ENCODE measurements around the gene ZBTB12. TPM values are rescaled to one million over a fixed set of nuclear protein-coding genes. Genes with fewer than 3 reads are reported as not detected.
"Not testable (repeated sequence)": the region's sequence is repeated elsewhere in the genome, so short reads cannot be mapped to it uniquely, and the experiment has no call there.

The ZBTB12 gene
- total and polyA plus RNA-seq, 7 experiments from 2014 or later = 0.09 to 4.5 (median 1.8) TPM; not detected in 1

DNA sequence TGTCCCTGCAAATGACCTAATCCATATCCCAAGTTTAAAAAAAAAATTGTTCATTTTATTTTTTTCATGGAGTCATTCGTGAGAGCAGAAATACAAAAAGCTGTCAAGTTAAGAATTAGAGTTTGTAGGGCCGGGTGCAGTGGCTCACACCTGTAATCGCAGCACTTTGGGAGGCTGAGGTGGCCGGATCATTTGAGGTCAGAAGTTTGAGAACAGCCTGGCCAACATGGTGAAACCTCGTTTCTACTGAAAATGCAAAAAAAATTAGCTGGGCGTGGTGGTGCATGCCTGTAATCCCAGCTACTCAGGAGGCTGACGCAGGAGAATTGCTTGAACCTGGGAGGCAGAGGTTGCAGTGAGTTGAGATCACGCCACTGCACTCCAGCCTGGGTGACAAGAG, 4.8 kb upstream of the ZBTB12 start:
- H3K4me3 ChIP-seq (ENCODE audit: low read length); H3K9me3 ChIP-seq (ENCODE audit: control insufficient read depth in 2 of 3, low read length in 3 of 3); POLR2A ChIA-PET; H3K36me3 ChIP-seq (ENCODE audit: control insufficient read depth in 2 of 3, insufficient read depth in 3 of 3, low read length in 3 of 3); H3K27me3 ChIP-seq (ENCODE audit: control insufficient read depth in 2 of 2, insufficient read depth in 2 of 2, low read length in 2 of 2); ATAC-seq; H3K4me1 ChIP-seq (ENCODE audit: control insufficient read depth in 2 of 2, insufficient read depth in 2 of 2, low read length in 2 of 2); intact Hi-C loops (cut with micrococcal nuclease); H3K36me3 Mint-ChIP-seq; DNase-seq; CTCF ChIA-PET; H3K27ac ChIP-seq (ENCODE audit: low read depth, low read length); H3K4me3 Mint-ChIP-seq; H3K9me3 Mint-ChIP-seq: not testable (repeated sequence)
- peaks cover 0 to 11% (median 0%) of the 10 kb centered on the region in 5 donors for H3K27me3 Mint-ChIP-seq
- peaks cover 8 to 18% (median 10%) of the 10 kb centered on the region in 7 donors for H3K4me1 Mint-ChIP-seq
- peak overlapping the region in 1 of 9 donors; percentile 56 for H3K27ac Mint-ChIP-seq

- Histone ChIP-seq H3K4me1 (ENCODE audit: control insufficient read depth in 2 of 2, insufficient read depth in 2 of 2, low read length in 2 of 2) (peaks cover 5% of the 10 kb centered on the region in 2 donors), H3K36me3 (ENCODE audit: control insufficient read depth in 2 of 3, insufficient read depth in 3 of 3, low read length in 3 of 3) (no peaks in the 10 kb centered on the region), H3K9me3 (ENCODE audit: control insufficient read depth in 2 of 3, low read length in 3 of 3) (no peaks in the 10 kb centered on the region), H3K27ac (ENCODE audit: low read depth, low read length) (no peak overlapping the region), H3K4me3 (ENCODE audit: low read length) (no peak overlapping the region), H3K27me3 (ENCODE audit: control insufficient read depth in 2 of 2, insufficient read depth in 2 of 2, low read length in 2 of 2) (no peaks in the 10 kb centered on the region)
- DNase-seq = no peak
- intact Hi-C loops (cut with micrococcal nuclease) = no loop called here
- Mint-ChIP-seq H3K4me3 (no peak overlapping the region), H3K4me1 (peaks cover 8 to 18% (median 10%) of the 10 kb centered on the region in 7 donors), H3K27ac (peak overlapping the region in 1 of 9 donors; percentile 55), H3K36me3 (no peaks in the 10 kb centered on the region), H3K27me3 (peaks cover 0 to 11% (median 0%) of the 10 kb centered on the region in 5 donors), H3K9me3 (no peaks in the 10 kb centered on the region)
- ChIA-PET POLR2A (interaction anchor here (1.2 to 1.3 kb wide), 2 partner anchors 53 to 66 kb away, joined by 3 to 4 read pairs; partner anchors contain the start of genes DXO, NELFE and SKIC2), CTCF (no interaction called here)
- no peak for ATAC-seq
Observed at GRCh38 chr6:31906122-31906521, 4.2 kb upstream of the ZBTB12 start.

- Histone ChIP-seq H3K4me3 (ENCODE audit: low read length) (no peak overlapping the region), H3K36me3 (ENCODE audit: control insufficient read depth in 2 of 3, insufficient read depth in 3 of 3, low read length in 3 of 3) (no peaks in the 10 kb centered on the region), H3K9me3 (ENCODE audit: control insufficient read depth in 2 of 3, low read length in 3 of 3) (no peaks in the 10 kb centered on the region), H3K27ac (ENCODE audit: low read depth, low read length) (no peak overlapping the region), H3K27me3 (ENCODE audit: control insufficient read depth in 2 of 2, insufficient read depth in 2 of 2, low read length in 2 of 2) (no peaks in the 10 kb centered on the region), H3K4me1 (ENCODE audit: control insufficient read depth in 2 of 2, insufficient read depth in 2 of 2, low read length in 2 of 2) (peaks cover 5 to 9% of the 10 kb centered on the region in 2 donors)
- DNase-seq (no peak), ATAC-seq (no peak)
- Mint-ChIP-seq H3K4me3 (no peak overlapping the region), H3K4me1 (peaks cover 8 to 15% (median 11%) of the 10 kb centered on the region in 7 donors), H3K27me3 (peaks cover 0 to 11% (median 0%) of the 10 kb centered on the region in 5 donors), H3K27ac (no peak overlapping the region), H3K9me3 (no peaks in the 10 kb centered on the region), H3K36me3 (no peaks in the 10 kb centered on the region)
- POLR2A ChIA-PET = interaction anchor here (0.6 to 1.3 kb wide), 3 partner anchors 54 to 347 kb away, joined by 3 to 4 read pairs (median 3); partner anchors contain the start of genes DXO, NELFE and SKIC2
- CTCF ChIA-PET = no interaction called here
- intact Hi-C loops (cut with micrococcal nuclease) = no loop called here
Observed at GRCh38 chr6:31905041-31905440, 3.2 kb upstream of the ZBTB12 start.

GRCh38 chr6:31903957-31904356, 2.1 kb upstream of the ZBTB12 start:
- H3K27ac Mint-ChIP-seq = peak overlapping the region in 3 of 9 donors; percentile 14 to 56 (median 14)
- intact Hi-C loops (cut with micrococcal nuclease) = loop anchor here in 1 of 2 donors (1.0 kb wide), 1 partner anchor 9 kb away; no protein-coding TSS in a partner anchor
- no peak for DNase-seq
- Histone ChIP-seq H3K27me3 (ENCODE audit: control insufficient read depth in 2 of 2, insufficient read depth in 2 of 2, low read length in 2 of 2) (no peaks in the 10 kb centered on the region), H3K36me3 (ENCODE audit: control insufficient read depth in 2 of 3, insufficient read depth in 3 of 3, low read length in 3 of 3) (no peaks in the 10 kb centered on the region), H3K4me1 (ENCODE audit: control insufficient read depth in 2 of 2, insufficient read depth in 2 of 2, low read length in 2 of 2) (peaks cover 6 to 11% of the 10 kb centered on the region in 2 donors), H3K9me3 (ENCODE audit: control insufficient read depth in 2 of 3, low read length in 3 of 3) (no peaks in the 10 kb centered on the region), H3K27ac (ENCODE audit: low read depth, low read length) (no peak overlapping the region), H3K4me3 (ENCODE audit: low read length) (no peak overlapping the region)
- ChIA-PET POLR2A (no interaction called here), CTCF (no interaction called here)
- no peaks in the 10 kb centered on the region for H3K9me3 Mint-ChIP-seq
- peaks cover 0 to 5% (median 0%) of the 10 kb centered on the region in 5 donors for H3K36me3 Mint-ChIP-seq
- peaks cover 0 to 11% (median 0%) of the 10 kb centered on the region in 5 donors for H3K27me3 Mint-ChIP-seq
- no peak for ATAC-seq
- H3K4me1 Mint-ChIP-seq = peaks cover 17 to 24% (median 21%) of the 10 kb centered on the region in 7 donors
- peak overlapping the region in 2 of 10 donors; percentile 27 to 66 for H3K4me3 Mint-ChIP-seq

DNA sequence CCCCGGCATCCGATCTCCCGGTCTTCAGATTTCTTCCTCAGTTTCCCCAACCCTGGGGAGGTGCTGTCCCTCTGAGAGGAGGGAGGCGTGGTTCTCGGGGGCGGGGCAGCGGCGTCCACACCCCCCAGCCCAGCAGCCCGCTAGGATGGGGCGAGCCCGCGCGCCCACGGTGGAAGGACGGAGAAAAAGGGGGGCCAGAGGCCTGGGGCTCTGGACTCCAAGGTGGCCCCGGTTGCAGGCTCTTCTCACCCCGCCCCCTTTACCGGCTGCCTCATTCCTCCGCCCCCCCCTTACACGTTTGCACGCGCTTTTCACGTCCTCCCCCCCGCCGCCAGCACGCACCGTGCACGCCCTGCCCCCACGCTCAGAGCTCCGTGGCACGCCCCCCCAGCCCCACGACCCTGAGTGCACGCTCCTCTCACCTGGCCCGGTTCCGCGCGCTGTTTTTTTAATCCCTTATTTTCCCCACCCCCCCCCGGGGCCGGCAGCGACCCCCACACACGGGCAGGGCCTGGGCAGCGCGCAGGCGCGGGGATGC, 402 bp downstream of the ZBTB12 start:
- Histone ChIP-seq H3K4me3 (ENCODE audit: low read length) (peak overlapping the region; percentile 80), H3K36me3 (ENCODE audit: control insufficient read depth in 2 of 3, insufficient read depth in 3 of 3, low read length in 3 of 3) (peaks cover 0 to 6% (median 0%) of the 10 kb centered on the region in 3 experiments), H3K27ac (ENCODE audit: low read depth, low read length) (peak overlapping the region; percentile 83), H3K9me3 (ENCODE audit: control insufficient read depth in 2 of 3, low read length in 3 of 3) (no peaks in the 10 kb centered on the region), H3K4me1 (ENCODE audit: control insufficient read depth in 2 of 2, insufficient read depth in 2 of 2, low read length in 2 of 2) (peaks cover 15 to 21% of the 10 kb centered on the region in 2 donors), H3K27me3 (ENCODE audit: control insufficient read depth in 2 of 2, insufficient read depth in 2 of 2, low read length in 2 of 2) (no peaks in the 10 kb centered on the region)
- ChIA-PET POLR2A (interaction anchor here (0.6 to 1.7 kb wide), 5 partner anchors 12 to 707 kb away, joined by 3 to 6 read pairs (median 5); partner anchors contain the start of genes GPANK1 and NEU1), CTCF (no interaction called here)
- Mint-ChIP-seq H3K4me1 (peaks cover 20 to 36% (median 34%) of the 10 kb centered on the region in 7 donors), H3K27ac (peak overlapping the region in 8 of 9 donors; percentile 58 to 85 (median 75)), H3K36me3 (peaks cover 0 to 7% (median 0%) of the 10 kb centered on the region in 5 donors), H3K9me3 (peaks cover 0 to 3% (median 0%) of the 10 kb centered on the region in 11 donors), H3K4me3 (peak overlapping the region; percentile 42 to 96 (median 86)), H3K27me3 (peaks cover 0 to 11% (median 0%) of the 10 kb centered on the region in 5 donors)
- intact Hi-C loops (cut with micrococcal nuclease) = no loop called here
- DNase-seq = peak; percentile 21 to 79 (median 72)
- ATAC-seq = peak; percentile 30

GRCh38 chr6:31900917-31901414, 920 bp downstream of the ZBTB12 start:
- peaks cover 25 to 41% (median 39%) of the 10 kb centered on the region in 7 donors for H3K4me1 Mint-ChIP-seq
- intact Hi-C loops (cut with micrococcal nuclease) = no loop called here
- H3K27ac Mint-ChIP-seq = peak overlapping the region in 5 of 9 donors; percentile 6 to 85 (median 36)
- no peak for ATAC-seq
- H3K27me3 Mint-ChIP-seq = peaks cover 0 to 5% (median 0%) of the 10 kb centered on the region in 5 donors
- H3K27me3 ChIP-seq (ENCODE audit: control insufficient read depth in 2 of 2, insufficient read depth in 2 of 2, low read length in 2 of 2) = no peaks in the 10 kb centered on the region
- H3K4me3 Mint-ChIP-seq = peak overlapping the region; percentile 42 to 96 (median 86)
- CTCF ChIA-PET = no interaction called here
- peaks cover 19 to 23% of the 10 kb centered on the region in 2 donors for H3K4me1 ChIP-seq (ENCODE audit: control insufficient read depth in 2 of 2, insufficient read depth in 2 of 2, low read length in 2 of 2)
- peaks cover 0 to 6% (median 0%) of the 10 kb centered on the region in 3 experiments for H3K36me3 ChIP-seq (ENCODE audit: control insufficient read depth in 2 of 3, insufficient read depth in 3 of 3, low read length in 3 of 3)
- H3K9me3 Mint-ChIP-seq = peaks cover 0 to 3% (median 0%) of the 10 kb centered on the region in 11 donors
- peak in 1 of 9 donors; percentile 8 for DNase-seq
- POLR2A ChIA-PET = interaction anchor here (1.3 kb wide), 1 partner anchor 38 kb away, joined by 5 read pairs; the partner anchor contains the start of gene NEU1
- H3K9me3 ChIP-seq (ENCODE audit: control insufficient read depth in 2 of 3, low read length in 3 of 3) = no peaks in the 10 kb centered on the region
- H3K27ac ChIP-seq (ENCODE audit: low read depth, low read length) = peak overlapping the region; percentile 83
- H3K4me3 ChIP-seq (ENCODE audit: low read length) = peak overlapping the region; percentile 80
- H3K36me3 Mint-ChIP-seq = peaks cover 0 to 7% (median 0%) of the 10 kb centered on the region in 5 donors

Data from naive thymus-derived CD4-positive, alpha-beta T cell (primary cell).